HG03442 (cell line): ENCODE data around the gene FAM241A.

ENCODE experiments used
- ATAC-seq: cut with Tn5 transposase; IDR thresholded peaks from one replicate; pipeline ENCODE4 v1.9.1; 2021; ENCODE audit warnings: mild to moderate bottlenecking, moderate library complexity; ENCODE audit not compliant: unreplicated experiment

FAM241A gene

DNA sequence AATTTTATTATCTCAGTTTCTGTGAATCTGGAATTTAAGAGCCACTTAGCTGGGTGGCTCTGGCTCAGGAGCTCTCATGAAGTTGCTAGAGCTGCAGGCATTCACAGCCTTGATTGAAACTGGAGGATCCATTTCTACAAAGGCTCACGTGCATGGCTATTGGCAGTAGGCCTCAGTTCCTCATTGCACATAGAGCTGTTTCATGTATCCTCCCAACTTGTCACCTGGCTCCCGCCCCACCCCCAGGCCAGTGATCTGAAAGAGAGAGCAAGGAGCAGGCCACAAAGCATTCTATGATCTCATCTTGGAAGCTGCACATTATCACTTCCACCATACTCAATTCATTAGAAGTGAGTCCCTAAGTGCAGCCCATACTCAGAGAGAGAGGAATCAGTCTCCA lies 67.8 kb downstream of the FAM241A start:
- ATAC-seq, result peak; percentile 53

DNA sequence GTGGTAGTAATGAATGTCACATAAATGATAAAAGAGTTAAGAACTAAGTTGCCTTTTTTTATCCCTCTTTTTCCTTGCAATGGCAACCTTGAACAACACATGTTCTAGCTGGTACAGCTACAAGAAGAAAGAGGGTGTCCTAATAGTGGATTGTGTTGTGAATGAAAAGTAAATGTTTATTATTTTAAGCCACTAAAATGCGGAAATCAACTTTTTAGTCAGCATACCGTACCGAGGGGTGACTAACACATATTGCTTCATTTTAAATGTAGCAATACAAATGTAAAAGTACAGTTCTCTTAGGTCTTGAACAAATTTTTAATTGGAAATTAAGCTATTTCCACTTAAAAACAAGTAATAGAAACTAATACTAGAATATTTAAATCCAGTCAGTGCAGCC lies 68.6 kb downstream of the FAM241A start:
- ATAC-seq, result no peak

DNA sequence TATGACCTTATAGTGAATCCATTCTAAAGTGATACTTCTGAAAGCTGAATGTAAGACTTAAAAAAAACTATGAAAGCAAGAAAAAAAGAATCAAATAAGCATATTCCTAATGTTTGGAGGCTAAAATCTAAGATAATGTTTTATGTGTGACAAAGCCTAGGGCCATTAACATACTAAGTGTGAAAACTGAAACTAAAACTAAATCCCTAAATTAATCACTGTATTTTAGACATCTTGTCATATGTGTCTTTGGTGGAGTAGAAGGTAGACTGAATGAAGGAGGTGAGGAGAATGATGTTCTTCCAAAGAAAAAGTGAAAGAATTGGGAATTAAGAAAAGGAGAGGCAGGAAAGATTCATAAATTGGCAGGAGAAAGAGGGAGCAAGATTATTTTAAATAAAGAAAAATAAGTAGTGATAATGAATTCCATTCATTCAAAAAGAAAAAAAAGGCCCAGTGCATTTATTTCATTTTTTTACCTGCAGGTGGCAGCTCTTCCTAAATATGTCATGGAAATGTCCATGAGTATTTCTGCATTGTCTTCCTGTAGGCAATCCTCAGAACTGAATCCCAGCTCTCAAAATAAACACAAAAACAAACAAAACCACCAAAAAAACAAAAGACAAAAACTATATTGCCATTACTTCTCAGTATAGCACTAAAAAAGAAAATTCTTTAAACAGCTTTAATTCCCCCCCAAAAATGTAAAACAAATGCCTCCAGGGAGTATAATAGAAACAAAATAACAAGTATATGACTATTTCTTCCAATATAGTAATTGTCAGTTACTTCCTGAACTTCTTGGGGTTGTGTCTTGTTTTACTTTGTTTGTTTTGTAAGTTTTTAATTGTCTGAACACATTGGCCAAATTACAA lies 69.4 kb downstream of the FAM241A start:
- peak; percentile 45 for ATAC-seq

DNA sequence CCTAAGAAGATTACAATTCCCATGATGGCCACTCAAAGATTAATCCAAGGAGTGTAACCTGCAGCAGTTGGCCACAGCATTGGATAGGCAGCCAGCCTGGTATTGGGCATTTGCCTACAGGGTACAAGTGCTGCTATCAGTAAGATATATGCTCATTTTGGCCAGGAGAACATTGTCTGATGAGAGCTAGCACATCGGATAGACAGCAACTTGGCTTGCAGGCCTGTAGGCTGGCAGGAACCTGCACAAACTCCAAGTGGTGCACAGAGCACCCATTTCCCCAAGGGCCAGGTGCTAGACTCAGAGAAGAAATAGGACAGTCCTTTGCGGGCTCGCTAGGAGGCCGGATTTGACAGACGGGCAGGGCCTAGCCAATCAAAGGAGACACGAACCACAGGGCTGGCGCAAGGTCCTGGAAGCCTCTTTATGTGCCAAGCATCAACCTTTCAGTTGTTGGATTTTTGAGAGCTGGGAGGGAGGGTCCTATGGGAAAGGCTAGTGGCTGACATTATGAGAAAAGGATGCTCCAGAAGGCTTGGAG lies 74.6 kb downstream of the FAM241A start:
- no peak for ATAC-seq

DNA sequence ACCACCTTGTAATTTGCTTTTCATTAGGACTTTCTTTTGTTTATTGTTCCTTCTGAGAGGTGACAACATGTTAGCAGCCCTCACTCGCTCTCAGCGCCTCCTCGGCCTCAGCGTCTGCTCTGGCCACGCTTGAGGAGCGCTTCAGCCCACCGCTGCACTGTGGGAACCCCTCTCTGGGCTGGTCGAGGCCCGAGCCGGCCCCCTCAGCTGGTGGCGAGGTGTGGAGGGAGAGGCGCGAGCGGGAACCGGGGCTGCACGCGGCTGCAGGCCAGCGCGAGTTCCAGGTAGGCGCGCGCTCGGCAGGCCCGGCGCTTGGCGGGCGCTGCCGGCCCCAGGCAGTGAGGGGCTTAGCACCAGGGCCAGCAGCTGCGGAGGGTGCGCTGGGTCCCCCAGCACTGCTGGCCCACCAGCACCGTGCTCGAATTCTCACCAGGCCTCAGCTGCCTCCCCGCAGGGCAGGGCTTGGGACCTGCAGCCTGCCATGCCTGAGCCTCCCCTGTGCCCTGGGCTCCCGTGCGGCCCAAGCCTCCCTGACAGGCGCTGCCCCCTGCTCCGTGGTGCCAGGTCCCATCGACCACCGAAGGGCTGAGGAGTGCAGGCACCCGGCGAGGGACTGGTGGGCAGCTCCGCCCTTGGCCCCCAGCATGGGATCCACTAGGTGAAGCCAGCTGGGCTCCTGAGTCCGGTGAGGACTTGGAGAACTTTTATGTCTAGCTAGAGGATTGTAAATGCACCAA lies 77.1 kb downstream of the FAM241A start:
- no peak for ATAC-seq

DNA sequence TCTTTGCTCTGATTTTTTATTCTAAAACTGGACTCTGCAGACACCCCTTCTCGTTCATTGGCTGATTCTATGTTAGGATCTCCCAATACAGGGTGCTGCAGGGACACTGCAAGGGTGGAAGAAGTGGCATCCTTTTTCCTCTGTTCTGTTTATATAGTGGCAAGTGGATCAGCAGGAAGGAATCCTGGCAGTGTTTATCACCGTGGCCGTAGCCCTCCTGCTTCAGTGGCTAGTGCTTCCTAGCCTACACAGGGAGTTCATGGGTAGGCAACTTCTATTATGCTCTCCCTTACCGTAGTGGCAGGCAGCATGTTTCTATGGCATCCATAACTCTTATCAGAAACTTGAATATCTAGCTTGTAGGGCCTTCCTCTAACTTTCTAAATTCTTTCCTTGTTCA lies 79.9 kb downstream of the FAM241A start:
- ATAC-seq, result no peak

DNA sequence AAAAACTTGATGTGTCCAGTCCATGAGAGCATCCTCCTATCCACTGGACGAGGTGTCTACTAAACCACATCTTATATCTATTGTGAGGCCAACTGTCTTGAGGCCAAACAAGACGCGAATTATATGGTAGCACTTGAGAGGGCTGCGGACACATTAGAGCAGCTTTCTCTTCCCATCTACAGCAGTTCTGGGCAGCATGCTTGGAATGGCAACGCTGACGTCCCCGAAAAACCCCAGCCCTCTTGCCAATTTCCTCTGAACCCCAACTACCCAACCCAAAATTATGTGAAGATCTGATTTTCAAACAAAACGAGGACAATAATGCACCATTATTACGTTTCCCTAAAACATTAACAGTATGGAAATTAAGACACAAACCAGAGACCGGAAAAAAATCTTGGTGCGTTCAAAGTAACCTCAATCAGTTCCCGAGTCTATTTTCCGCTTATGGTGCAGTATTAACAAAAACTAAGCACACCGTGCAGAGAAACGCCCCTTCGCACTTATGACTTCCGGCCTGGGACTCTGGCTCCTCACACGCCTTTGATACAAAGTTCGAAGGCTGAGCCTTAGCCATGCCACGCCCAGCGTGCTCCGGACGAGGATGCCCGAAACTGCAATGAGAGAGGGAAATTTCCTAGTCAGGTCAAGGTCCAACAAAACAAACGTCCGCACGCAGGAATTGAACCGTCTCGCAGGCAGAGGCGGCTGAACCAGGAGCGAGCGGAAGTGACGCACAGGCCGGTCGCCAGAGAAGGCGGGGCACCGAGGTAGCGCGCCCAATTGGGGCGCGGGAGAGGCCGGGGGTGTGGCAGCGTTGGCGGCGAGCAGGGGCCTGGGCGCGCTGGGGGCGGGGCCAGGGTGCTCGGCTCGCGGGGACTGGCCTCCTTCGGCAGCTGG lies 85.9 kb downstream of the FAM241A start:
- ATAC-seq, result peak; percentile 79

DNA sequence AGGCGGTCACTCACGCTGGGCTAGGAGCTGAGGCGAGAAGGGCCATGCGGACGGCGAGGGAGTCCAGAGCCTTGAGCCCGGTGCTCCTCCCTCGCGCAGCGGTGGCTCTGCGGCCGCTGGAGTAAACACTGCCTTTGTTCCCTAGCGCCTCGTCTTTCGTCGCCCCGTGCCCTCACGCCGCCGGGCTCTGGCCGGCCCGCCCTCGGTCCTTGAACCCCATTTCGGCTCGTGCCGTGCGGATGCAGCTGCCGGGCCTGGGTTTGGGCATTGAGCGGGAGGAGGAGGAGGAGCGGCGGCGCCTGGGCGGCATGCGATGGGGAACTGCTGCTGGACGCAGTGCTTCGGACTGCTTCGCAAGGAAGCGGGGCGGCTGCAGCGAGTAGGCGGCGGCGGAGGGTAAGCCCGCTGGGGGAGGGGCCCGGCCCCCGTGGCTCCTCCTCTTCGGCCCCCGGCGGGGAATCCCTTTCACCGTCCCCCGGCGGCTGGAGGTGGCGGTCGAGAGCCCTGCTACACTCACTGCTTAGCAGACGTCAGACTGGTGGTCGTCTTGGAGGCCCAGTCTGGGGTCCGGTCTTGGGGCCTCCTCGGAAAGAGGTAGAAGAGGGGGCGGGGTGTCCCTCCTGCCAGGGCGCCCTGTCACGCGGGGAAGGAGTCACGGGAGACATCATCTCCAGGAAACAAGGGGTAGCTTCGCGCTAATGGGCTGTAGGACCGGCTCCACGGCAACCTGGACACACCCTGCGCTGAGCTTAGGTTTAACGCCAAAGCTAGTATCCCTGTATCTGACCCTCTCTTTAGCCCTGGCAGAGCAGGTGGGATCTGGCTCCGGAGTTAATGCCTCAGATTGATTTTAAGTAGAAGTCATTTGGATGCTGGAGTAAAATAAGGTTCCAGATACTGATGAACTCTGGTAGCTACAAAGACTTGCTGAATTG lies 86.8 kb downstream of the FAM241A start, which contains the start of gene AP1AR:
AP1AR (plus strand) TSS at position 9 of the 935 bp plus-strand sequence; CDS start at position 314, 305 bp downstream.
- peak; percentile 59 for ATAC-seq

DNA sequence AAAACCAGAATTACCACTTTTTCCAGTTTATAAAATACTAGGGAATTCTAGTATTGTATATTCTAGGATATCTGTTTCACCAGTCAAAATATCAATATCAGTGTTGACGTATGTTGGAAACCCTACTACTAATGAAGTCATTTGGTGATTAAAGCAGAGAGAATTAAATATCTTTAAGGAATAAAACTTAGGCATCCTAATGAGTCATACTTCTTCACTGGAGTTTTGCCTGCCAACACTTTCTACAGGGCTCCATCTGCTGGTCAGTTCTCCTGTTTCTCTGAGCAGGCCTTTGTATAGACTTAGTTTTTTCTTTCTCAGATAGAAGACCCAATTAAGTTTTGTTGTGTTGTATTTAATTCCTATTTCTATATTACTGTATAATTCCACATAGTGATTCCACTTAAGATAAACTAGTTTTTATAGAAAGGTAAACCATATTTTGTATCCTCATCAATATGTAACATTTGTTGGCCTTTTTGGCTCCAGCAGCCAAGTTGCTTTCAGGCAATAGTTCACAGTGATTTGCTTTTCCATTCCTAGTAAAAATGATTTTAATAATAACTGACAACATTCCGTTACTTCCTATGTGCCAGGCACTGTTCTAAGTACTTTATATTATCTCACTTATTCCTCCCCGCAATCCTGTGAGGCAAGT lies 89.8 kb downstream of the FAM241A start:
- no peak for ATAC-seq

DNA sequence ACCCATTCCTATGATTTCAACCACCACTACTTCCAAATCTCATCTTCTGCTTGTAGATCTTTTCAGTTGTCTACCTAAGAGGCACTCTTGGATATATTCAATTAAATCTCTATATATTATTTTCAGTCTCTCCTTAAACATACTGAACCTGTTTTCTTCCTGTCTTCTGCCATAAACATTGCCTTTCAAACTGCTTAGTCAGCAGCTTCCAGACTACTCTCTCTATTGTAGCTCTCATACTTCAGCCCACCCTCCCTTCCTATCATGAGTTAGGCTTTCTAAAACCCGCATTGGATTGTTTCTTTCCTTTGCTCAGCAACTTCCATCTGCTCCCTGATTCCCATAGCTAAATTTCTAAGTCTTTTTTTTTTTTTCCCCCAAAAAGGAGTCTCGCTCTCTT lies 90.8 kb downstream of the FAM241A start:
- no peak for ATAC-seq

DNA sequence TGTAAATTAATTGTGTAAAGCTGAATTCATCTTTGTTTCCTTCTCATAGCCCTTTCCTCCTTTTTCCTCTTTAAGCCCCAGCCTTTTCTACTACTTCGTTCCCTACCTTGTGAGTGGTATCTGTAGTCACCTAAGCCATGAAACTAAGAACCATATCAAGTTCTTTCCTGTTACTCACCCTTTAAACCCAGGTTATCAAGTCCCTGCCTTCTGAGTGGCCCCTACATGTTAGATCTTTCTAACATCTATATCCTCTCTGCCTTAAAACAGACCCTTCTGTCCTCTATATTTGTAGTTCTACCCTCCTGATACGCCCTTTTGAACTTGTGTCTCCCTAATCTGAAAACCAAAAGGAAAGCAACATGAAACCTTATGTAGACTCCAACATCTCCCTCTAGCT lies 93.6 kb downstream of the FAM241A start:
- no peak for ATAC-seq
